Left ventricle myocardium inferior (tissue), 1 donor: Measurements from ENCODE around the gene MEX3B. TPM values are rescaled to one million over a fixed set of nuclear protein-coding genes. Genes with fewer than 3 reads are reported as not detected.

Experiments
- DNase-seq: peaks from one replicate; pipeline ENCODE4 v3.0.0-alpha.2; 2020
- H3K27ac ChIP-seq: fragments of 200-600 bp; replicated peaks from 2 replicates; pipeline ENCODE4 v1.8.0; 2021
- H3K27me3 ChIP-seq: fragments of 200-600 bp; 2 replicates; pipeline ENCODE4 v1.8.0; 2021; ENCODE audit warnings: low read depth
- H3K36me3 ChIP-seq: fragments of 200-600 bp; 2 replicates; pipeline ENCODE4 v1.8.0; 2021
- H3K4me1 ChIP-seq: fragments of 200-600 bp; 2 replicates; pipeline ENCODE4 v1.8.0; 2021
- H3K4me3 ChIP-seq: fragments of 200-600 bp; 2 replicates; pipeline ENCODE4 v1.8.0; 2021; ENCODE audit warnings: mild to moderate bottlenecking, moderate library complexity
- H3K9me3 ChIP-seq: fragments of 200-600 bp; replicated peaks from 2 replicates; pipeline ENCODE4 v1.8.0; 2021
- intact Hi-C: fragments of 100-400 bp; cut with micrococcal nuclease; formaldehyde crosslinking; loops from one replicate; pipeline ENCODE4 v1.11.0; 2022
- total RNA-seq: library from RNA; stranded (reverse); fragmentation: NEBNext Ultra II Directional; extraction: Animal tissue kit (Norgen Biotek cat#: 25700); gene quantifications from one replicate; pipeline ENCODE4 v1.2.1, GENCODE V29; 2021
- TF ChIP-seq, protein P1 (sequence below): fragments of 200-600 bp; IDR thresholded peaks from 2 replicates; pipeline ENCODE4 v1.8.0; 2021; ENCODE audit warnings: antibody characterized with exemption, mild to moderate bottlenecking, borderline replicate concordance
- donor health status: DM: no; HTN: yes; CAD: no; lungs with severe emphysema.

MEX3B gene
- total RNA-seq, 1 donor from 2014 or later = 2.5 TPM

DNA sequence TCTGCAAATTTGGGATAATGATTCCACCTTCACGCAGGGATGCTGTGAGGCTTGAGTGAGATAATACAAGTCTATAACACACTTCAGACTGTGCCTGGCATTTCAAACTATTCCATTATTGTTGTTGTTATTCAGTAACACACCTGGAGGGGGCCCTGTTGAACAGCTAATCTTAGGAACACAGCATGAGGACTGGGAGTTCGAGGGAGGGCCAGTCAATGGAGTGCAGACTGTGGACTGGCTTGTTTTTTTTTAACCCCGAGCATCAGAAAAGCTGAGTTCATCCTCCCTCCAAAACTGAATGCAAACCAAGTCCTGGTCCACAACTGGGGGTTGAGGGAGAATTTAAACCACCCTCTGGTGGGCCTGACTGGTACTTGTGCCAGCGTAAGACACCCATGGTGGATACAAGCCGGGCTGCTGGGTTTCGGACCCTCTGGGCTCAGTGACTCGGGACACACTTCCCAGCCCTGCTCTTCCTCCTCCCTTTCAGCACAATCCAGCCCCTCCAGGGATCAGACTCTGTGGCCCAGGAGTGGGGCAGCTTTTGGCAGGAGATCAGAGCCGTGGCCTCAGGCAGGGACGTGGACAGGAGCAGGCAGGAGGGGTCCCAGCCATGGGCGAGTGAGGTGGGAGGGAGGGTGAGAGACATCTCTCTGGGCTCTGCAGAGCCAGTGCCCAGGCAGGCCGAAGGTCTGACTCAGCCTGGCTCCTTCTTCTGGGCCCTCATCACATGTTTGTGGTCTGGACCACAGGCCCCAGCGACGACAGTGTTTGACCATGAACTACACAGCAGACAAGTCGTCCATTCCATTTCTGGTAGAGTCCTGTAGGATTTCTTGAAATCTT lies 36.3 kb upstream of the MEX3B start:
- Histone ChIP-seq H3K36me3 (no peaks in the 10 kb centered on the region), H3K27me3 (peaks cover 62% of the 10 kb centered on the region), H3K9me3 (no peaks in the 10 kb centered on the region), H3K4me1 (no peaks in the 10 kb centered on the region), H3K4me3 (no peak overlapping the region), H3K27ac (no peak overlapping the region)
- intact Hi-C loops = no loop called here
- no peak for DNase-seq
- TF ChIP-seq, protein P1, sequence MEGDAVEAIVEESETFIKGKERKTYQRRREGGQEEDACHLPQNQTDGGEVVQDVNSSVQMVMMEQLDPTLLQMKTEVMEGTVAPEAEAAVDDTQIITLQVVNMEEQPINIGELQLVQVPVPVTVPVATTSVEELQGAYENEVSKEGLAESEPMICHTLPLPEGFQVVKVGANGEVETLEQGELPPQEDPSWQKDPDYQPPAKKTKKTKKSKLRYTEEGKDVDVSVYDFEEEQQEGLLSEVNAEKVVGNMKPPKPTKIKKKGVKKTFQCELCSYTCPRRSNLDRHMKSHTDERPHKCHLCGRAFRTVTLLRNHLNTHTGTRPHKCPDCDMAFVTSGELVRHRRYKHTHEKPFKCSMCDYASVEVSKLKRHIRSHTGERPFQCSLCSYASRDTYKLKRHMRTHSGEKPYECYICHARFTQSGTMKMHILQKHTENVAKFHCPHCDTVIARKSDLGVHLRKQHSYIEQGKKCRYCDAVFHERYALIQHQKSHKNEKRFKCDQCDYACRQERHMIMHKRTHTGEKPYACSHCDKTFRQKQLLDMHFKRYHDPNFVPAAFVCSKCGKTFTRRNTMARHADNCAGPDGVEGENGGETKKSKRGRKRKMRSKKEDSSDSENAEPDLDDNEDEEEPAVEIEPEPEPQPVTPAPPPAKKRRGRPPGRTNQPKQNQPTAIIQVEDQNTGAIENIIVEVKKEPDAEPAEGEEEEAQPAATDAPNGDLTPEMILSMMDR = no peak

DNA sequence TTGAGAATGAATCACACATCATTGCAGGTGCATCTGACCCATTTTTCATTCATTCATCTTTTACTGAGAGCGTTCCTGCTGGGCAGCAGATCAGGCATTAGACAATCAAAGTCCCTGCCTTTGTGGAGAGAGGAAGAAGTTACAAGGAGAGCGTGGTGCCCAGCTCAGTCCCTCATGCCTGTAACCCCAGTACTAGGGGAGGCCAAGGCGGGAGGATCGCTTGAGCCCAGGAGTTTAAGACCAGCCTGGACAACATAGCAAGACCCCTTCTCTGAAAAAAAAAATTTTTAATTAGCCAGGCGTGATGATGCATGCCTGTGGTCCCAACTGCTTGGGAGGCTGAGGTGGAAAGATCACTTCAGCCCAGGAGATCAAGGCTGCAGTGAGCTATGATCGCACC lies 35.0 kb upstream of the MEX3B start:
- Histone ChIP-seq H3K4me3 (no peak overlapping the region), H3K27ac (no peak overlapping the region), H3K9me3 (no peaks in the 10 kb centered on the region), H3K27me3 (peaks cover 65% of the 10 kb centered on the region), H3K4me1 (no peaks in the 10 kb centered on the region), H3K36me3 (no peaks in the 10 kb centered on the region)
- no peak for DNase-seq
- intact Hi-C loops = no loop called here
- TF ChIP-seq, protein P1 = no peak

DNA sequence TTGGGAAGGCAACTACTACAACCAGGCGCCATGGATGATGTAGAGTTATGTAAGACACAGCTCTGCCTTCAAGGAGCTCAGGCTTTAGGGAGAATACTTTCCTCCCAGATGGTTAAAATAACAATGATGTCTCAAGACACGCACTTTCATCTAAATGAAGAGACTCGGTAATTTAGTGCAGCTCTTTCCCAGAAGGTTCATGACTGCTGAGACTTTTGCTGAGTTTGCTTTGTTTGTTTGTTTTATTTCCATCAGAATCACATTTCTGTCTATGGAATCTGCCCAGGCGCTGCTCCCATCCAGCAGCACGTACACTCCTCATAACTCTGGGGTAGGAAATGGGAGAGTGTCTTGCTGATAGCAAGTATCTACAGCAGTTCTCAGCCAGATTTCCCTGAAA lies 33.9 kb upstream of the MEX3B start:
- H3K27ac ChIP-seq = no peak overlapping the region
- DNase-seq = no peak
- H3K36me3 ChIP-seq = no peaks in the 10 kb centered on the region
- H3K4me3 ChIP-seq = no peak overlapping the region
- H3K27me3 ChIP-seq = peaks cover 61% of the 10 kb centered on the region
- H3K4me1 ChIP-seq = no peaks in the 10 kb centered on the region
- intact Hi-C loops = no loop called here
- H3K9me3 ChIP-seq = no peaks in the 10 kb centered on the region
- TF ChIP-seq, protein P1 = no peak

DNA sequence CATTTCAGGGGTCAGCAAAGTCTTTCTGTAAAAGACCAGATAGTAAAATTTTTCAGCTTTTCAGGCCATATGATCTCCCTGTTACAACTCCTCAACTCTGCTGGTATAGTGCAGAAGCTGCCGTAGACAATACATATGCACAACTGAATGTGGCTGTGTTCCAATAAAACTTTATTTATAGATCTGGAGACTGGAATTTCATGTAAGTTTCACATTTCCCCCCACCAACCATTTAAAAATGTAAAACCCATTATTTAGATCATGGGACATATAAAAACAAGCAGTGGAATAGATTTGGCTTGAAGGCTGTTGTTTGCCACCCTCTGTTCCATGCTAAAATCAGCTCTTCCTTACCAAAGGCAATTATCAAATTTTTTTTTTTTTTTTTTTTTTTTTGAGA lies 28.8 kb upstream of the MEX3B start:
- no peak overlapping the region for H3K27ac ChIP-seq
- intact Hi-C loops = no loop called here
- TF ChIP-seq, protein P1 = no peak
- H3K4me3 ChIP-seq = no peak overlapping the region
- no peaks in the 10 kb centered on the region for H3K36me3 ChIP-seq
- H3K4me1 ChIP-seq = no peaks in the 10 kb centered on the region
- no peaks in the 10 kb centered on the region for H3K9me3 ChIP-seq
- H3K27me3 ChIP-seq = peaks cover 43% of the 10 kb centered on the region
- no peak for DNase-seq

DNA sequence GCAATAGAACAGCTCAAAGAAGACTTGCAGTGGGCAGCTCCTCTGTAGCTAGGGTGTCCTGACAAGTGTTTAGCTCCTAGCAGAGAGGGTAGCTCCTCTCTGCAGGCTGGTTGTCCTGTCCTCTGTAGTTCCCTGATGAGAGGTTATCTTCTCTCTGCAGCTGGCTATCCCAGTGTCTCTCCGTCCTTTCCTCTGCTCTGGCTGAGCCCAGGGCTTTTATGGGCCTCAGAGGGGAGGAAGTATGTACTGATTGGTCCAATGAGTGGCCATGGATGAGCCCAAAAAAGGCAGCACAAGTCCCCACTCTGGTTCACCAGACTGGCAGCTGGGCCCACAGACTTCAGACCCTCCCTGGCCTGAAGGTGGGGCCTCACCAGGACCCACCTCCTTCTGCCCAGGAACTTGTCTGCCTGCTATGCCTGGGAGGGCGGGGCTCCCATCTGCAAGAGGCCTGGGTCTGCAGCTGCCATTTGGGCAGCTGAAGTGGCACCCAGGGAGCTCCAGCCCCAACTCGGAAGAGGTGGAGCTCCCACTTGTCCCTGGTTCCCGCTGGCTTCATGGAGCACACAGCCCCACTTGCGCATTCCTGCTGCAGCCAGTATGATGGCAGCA lies 27.2 kb upstream of the MEX3B start:
- Histone ChIP-seq H3K27me3 (peaks cover 38% of the 10 kb centered on the region), H3K4me1 (no peaks in the 10 kb centered on the region), H3K4me3 (no peak overlapping the region), H3K36me3 (no peaks in the 10 kb centered on the region), H3K27ac (no peak overlapping the region), H3K9me3 (no peaks in the 10 kb centered on the region)
- no peak for DNase-seq
- TF ChIP-seq, protein P1 = no peak
- intact Hi-C loops = no loop called here
